OCI-LY3 (cell line): ENCODE measurements around the gene SCLY.

Source experiments
- EZH2phosphoT487 ChIP-seq: fragments of 200-600 bp; shearing (Covaris generic); IDR thresholded peaks from 2 replicates; pipeline ENCODE4 v1.6.1; 2018; ENCODE audit warnings: antibody characterized with exemption, mixed run types, low read depth
- TF ChIP-seq, protein P1 (sequence below): fragments of 200-600, 300-600 bp; sonication (generic); IDR thresholded peaks from 2 replicates; pipeline ENCODE4 v1.5.1; 2014; ENCODE audit warnings: antibody characterized with exemption, low read length, low read depth

GRCh38 chr2:238105506-238106338, 44.9 kb downstream of the SCLY start:
- TF ChIP-seq EZH2phosphoT487, result no peak
- TF ChIP-seq, protein P1, sequence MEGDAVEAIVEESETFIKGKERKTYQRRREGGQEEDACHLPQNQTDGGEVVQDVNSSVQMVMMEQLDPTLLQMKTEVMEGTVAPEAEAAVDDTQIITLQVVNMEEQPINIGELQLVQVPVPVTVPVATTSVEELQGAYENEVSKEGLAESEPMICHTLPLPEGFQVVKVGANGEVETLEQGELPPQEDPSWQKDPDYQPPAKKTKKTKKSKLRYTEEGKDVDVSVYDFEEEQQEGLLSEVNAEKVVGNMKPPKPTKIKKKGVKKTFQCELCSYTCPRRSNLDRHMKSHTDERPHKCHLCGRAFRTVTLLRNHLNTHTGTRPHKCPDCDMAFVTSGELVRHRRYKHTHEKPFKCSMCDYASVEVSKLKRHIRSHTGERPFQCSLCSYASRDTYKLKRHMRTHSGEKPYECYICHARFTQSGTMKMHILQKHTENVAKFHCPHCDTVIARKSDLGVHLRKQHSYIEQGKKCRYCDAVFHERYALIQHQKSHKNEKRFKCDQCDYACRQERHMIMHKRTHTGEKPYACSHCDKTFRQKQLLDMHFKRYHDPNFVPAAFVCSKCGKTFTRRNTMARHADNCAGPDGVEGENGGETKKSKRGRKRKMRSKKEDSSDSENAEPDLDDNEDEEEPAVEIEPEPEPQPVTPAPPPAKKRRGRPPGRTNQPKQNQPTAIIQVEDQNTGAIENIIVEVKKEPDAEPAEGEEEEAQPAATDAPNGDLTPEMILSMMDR, result no peak
